ENCODE measurements around the gene HCAR1.

- no peak for TF ChIP-seq CTCF (conservative IDR thresholded peaks at IDR 0.05; ENCODE audit: low read depth, low read length)
- no peak for TF ChIP-seq EZH2 (IDR thresholded peaks at IDR 0.05; ENCODE audit: low read length, unreplicated experiment)
- TF ChIP-seq EZH2phosphoT487 (IDR thresholded peaks at IDR 0.05; ENCODE audit: borderline replicate concordance, low read length): no peak
These were observed 26.9 kb upstream of the HCAR1 start for GRCh38 chr12:122757568-122757967.
